Measurements from ENCODE around the gene KCNH2.

KCNH2 gene

GRCh38 chr7:150994838-150995510 lies 16.9 kb upstream of the KCNH2 start:
- DNase-seq (ENCODE audit: low read depth): no peak

GRCh38 chr7:150994141-150994837 lies 16.2 kb upstream of the KCNH2 start:
- no peak for DNase-seq (ENCODE audit: low read depth)

GRCh38 chr7:150993511-150993910 lies 15.4 kb upstream of the KCNH2 start:
- DNase-seq (ENCODE audit: low read depth): no peak

DNA sequence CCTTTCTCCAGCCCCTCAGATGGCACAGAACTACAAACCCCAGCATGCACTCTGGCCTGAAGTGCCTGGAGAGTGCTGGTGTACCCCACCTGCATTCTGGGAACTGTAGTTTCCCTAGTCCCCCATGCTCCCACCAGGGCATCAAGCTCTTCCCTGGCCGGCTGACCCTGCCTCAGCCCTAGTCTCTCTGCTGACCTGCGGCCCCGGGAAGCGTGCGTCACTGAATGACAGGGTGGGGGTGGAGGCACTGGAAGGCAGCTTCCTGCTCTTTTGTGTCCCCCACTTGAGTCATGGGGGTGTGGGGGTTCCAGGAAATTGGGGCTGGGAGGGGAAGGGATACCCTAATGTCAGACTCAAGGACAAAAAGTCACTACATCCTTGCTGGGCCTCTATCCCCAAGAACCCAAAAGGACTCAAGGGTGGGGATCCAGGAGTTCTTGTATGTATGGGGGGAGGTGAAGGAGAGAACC lies 14.7 kb upstream of the KCNH2 start:
- DNase-seq (ENCODE audit: low read depth): no peak

- no peak for DNase-seq (ENCODE audit: low read depth)
Measured at GRCh38 chr7:150992051-150992640, 14.0 kb upstream of the KCNH2 start.

GRCh38 chr7:150990416-150991186 lies 12.5 kb upstream of the KCNH2 start, which contains the start of gene NOS3:
Gene NOS3, plus strand, starts transcription at chr7:150991017. Its CDS starts 2,787 bp downstream, at chr7:150993804.
- no peak for DNase-seq (ENCODE audit: low read depth)

DNA sequence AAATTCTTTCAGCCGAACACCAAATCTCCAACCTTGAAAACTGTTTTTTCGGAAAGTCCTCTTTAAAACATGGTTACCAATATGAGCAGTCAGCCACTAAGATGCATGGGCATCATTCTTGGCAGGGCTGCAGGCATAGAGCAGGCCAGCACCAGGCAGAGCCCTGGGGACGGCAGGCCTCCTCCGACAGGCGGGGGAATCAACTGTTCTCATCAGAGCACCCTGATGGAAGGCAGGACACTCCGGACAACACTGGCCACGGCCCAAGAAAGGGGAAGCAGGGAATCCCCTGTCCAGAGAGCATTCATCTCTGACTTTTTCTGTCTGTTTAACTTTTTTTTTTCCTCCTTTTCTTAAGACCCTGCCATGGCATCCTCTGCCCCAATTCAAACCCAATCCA lies 11.3 kb upstream of the KCNH2 start:
- no peak for DNase-seq (ENCODE audit: low read depth)

GRCh38 chr7:150988230-150989226 lies 10.4 kb upstream of the KCNH2 start:
- peak; percentile 49 for DNase-seq (ENCODE audit: low read depth)

- no peak for DNase-seq (ENCODE audit: low read depth)
Measured at GRCh38 chr7:150986556-150986955, 8.4 kb upstream of the KCNH2 start.

DNA sequence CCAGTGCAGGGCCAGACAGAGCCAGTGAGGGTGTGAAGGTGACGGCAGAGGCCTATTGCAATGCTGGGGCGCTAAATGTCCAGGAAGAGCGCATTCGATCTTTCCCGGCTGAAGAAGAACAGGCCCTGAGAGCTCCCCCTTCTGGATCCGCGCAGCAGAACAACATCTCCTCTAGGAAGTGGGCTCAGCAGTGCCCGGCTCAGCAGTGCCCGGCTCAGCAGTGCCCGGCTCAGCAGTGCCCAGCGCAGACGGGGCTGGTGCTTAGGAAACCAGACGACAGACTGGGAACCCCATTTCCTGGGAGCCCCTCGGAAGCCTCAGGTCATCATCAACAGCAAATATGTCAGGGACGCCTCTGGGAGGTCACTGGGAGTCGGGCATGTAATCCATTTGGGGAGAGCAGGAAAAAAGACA lies 8.0 kb upstream of the KCNH2 start:
- no peak for DNase-seq (ENCODE audit: low read depth)

DNA sequence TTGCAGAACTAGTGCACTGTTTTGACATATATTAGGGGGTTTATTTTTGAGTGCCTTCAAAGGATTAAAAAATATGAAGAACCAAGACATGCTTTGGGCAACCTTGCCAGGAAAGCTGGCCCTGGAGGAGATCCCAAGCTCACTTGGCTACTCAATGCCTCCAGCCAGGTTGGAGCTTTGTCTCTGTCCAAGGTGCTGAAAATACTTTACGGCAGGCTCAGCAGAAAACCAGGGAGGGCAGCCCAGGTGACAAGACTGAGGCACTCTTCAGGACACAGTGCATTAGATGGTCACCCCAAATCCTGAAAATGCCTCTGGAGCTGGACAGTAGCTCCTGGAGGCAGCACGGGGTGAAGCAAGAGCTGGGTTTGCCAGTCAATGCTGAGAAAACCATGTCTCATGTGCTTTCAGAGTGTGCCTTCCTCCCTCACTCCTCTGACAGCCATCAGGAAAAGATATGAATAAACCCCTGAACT lies 5.8 kb upstream of the KCNH2 start:
- no peak for DNase-seq (ENCODE audit: low read depth)

GRCh38 chr7:150982351-150982750 lies 4.2 kb upstream of the KCNH2 start:
- no peak for DNase-seq (ENCODE audit: low read depth)

- no peak for DNase-seq (ENCODE audit: low read depth)
Measured at GRCh38 chr7:150981644-150982043, 3.5 kb upstream of the KCNH2 start.

DNA sequence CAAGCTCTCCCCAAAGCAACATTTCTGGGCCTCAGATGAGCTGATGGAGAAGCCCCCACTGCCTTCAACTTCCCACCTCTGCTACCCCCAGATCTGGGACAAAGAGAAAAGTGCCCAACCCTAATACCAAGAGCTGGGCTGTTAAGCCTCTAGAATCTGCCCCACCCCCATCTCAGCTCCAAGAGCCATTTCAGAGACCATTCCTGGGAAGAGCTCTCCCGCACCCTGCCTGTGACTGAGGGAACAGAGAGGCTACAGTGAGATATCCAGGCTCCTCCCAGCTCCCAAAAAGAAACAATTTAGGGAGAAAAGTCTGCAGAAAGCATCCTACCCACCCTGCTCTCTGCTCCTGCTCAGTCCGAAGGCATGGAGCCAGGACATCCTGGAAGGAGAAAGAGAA lies 2.5 kb upstream of the KCNH2 start:
- DNase-seq (ENCODE audit: low read depth): no peak

DNA sequence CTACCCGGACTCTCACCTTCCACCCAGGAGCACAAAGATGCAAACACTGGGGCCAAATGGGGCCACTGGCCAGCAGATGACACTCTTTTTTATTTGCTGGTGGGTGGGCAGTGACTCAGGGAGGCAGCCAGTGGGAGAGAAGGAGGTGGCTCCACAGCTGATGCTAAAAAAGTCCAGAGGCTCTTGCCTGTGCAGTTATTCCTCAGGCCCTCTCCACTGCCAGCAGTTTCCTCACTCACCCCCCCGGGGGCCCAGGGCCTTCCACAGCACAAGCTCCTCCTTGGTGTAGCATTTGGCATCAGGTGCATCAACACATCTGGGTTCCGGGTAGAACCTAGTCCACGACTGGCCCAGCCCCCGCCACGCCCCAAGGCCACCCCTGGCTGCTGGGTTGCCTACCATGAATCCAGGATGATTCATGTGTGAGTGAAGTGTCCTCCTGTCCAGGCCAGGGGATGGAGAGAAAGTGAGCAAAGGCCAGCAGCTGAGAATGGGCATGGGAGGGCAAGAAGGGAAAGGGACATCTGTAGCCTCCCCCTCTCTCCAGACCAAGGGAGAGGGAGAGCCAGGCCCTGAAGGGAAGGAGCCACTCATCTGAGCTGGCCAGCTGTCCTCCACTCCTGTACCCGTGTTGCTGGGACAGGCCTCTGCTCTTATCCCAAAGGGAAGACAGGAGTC lies 1.7 kb upstream of the KCNH2 start:
- DNase-seq (ENCODE audit: low read depth): no peak

- no peak for DNase-seq (ENCODE audit: low read depth)
Measured at GRCh38 chr7:150977382-150978125, 567 bp downstream of the KCNH2 start.

- DNase-seq (ENCODE audit: low read depth): no peak
Measured at GRCh38 chr7:150976529-150977381, 1.4 kb downstream of the KCNH2 start.

- no peak for DNase-seq (ENCODE audit: low read depth)
Measured at GRCh38 chr7:150975536-150976319, 2.4 kb downstream of the KCNH2 start.
